GM19452 (cell line): ENCODE measurements around the gene PIAS1.
"Not testable (repeated sequence)": the region's sequence is repeated elsewhere in the genome, so short reads cannot be mapped to it uniquely, and the experiment has no call there.

Experiments used
- ATAC-seq: cut with Tn5 transposase; IDR thresholded peaks from one replicate; pipeline ENCODE4 v1.9.1; 2021; ENCODE audit not compliant: unreplicated experiment

The PIAS1 gene

GRCh38 chr15:68113751-68114150 lies 59.6 kb downstream of the PIAS1 start:
- ATAC-seq = no peak

DNA sequence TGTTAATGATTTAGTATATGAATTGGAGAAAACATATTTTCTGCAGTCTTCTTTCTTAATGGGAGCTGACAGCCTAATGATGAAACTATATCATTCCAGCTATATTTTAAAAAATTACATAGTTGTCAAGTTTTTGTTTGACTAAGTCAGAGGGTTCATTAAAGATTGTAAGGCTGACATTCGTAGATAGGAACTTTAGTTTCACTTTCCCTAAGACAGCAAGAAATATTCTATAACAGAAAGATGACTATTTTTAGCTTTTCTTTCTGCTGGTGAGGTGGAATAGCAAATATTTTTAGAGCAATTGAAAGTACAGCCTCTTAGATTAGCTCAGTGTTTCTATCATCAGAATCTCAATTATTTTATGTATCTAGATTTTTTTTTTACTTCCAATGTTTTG lies 60.2 kb downstream of the PIAS1 start:
- no peak for ATAC-seq

GRCh38 chr15:68114840-68115239 lies 60.7 kb downstream of the PIAS1 start:
- no peak for ATAC-seq

- ATAC-seq = no peak
These were observed 70.6 kb downstream of the PIAS1 start for GRCh38 chr15:68124700-68125099.

DNA sequence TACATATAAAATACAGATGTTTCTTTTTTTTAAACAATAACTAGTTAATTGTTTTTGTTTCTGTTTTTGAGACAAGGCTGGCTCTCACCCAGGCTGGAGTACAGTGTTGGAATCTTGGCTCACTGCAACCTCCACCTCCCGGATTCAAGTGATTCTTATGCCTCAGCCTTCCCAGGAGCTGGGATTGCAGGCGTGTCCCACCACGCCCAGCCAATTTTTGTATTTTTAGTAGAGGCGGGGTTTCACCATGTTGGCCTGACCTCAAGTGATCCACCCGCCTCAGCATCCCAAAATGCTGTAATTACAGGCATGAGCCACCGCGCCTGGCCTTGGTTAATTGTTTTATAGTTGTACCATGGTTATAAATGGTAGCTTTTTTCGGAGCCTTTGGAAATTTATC lies 72.3 kb downstream of the PIAS1 start:
- no peak for ATAC-seq

- no peak for ATAC-seq
These were observed 75.0 kb downstream of the PIAS1 start for GRCh38 chr15:68129072-68129471.

DNA sequence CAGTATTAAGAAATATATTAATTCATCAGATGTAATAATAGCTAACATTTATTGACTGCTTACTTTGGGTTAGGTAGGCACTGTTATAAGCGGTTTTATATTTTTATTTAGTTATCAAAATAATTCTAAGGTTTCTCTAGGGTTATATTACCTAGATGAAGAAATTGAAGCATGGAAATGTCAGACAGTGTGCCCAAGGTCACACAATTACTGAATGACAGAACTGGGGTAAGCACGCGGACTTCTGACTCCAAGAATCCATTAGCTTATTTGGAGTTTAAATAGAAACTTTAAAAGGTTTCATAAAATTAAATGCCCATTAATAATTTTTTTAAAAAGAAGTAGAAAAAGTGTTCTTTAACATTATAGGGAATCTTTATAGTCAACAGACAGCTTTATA lies 76.7 kb downstream of the PIAS1 start:
- ATAC-seq = no peak

DNA sequence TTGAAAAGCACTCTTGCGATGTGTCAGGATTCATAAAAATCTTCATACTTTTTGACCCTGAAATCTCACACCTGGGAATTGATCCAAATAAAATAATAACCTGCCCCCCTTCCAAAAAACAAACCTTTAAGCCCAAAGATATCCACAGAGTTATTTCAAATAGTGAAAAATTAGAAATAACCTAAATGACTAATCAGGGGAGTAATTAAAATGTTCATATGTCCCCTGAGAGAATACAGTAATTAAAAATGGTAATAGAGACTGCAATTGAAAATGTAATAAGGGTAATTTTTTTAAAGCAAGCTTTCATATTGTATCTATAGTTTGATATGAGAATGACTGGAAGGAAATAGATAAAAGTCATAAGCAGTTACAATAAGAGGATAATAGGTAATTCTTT lies 83.0 kb downstream of the PIAS1 start:
- no peak for ATAC-seq

GRCh38 chr15:68143129-68143528 lies 89.0 kb downstream of the PIAS1 start:
- no peak for ATAC-seq

DNA sequence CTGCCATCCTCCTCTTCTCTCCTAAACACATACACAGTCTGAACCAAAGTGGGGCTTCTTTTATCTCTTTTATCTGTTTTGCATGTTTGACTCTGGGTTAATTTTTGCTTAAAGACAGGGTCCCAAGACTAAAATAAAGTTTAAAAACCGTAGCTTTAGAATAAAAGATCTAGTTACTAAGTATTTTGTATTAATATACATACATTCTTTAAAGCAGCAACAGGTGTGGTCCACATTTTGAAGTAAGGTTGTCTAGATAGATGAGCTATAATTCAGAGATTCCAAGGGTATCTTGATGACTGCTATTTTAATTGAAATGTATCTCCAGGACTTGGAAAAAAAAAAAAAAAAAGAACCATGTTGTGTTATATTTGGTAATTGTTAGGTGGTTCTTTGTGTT lies 89.7 kb downstream of the PIAS1 start:
- no peak for ATAC-seq

DNA sequence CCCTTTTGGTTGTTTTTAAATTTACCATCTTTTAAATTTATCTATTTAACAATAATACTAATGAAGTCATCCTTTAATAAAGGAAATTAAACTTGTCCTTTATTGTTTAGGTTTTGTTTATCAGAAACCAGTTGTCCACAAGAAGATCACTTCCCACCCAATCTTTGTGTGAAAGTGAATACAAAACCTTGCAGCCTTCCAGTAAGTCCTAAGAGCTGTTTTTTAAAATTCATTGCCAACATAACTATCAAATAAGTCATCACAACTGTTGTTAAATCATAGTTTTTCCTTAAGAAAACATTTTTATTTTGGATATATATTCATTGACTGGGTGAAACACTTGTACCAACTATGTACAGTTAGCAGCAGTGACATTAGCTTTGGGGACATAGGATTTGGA lies 91.6 kb downstream of the PIAS1 start:
- no peak for ATAC-seq

DNA sequence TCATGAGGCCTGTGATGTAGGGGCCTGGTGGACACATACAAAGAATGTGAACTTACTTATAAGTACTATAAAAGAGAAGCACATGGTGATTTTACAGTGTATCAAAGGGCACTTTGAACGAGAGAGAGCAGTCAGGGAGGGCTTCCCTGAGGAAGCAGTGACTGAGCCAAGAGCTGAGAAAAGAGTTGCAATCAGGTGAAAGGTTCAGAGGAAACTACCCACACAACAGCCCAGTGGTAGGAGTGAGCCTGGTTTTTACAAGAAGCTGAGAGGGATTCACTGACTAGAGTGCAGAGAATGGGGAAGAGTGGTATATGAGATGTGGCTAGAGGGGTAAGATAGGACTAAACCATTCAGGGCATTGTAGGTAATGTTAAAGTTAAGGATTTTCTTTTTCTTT lies 93.9 kb downstream of the PIAS1 start:
- ATAC-seq = no peak

DNA sequence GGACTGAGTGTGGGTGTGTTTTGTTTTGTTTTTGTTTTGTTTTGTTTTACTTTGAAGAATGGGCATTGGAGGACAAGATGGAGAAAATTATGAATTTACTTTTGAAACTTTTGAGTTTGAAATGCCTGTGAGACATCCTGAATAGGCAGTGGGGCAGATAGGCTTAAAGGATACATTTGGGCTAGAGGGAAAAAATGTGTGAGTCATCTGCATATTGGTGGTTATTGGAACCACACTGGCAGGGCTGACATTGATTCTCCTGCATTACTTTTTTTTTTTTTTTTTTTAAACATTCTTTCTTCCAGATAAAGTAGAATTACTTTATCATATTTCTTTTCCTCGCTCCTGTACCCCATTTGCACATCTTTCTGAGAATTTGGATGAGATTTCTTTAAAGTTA lies 94.9 kb downstream of the PIAS1 start:
- no peak for ATAC-seq

DNA sequence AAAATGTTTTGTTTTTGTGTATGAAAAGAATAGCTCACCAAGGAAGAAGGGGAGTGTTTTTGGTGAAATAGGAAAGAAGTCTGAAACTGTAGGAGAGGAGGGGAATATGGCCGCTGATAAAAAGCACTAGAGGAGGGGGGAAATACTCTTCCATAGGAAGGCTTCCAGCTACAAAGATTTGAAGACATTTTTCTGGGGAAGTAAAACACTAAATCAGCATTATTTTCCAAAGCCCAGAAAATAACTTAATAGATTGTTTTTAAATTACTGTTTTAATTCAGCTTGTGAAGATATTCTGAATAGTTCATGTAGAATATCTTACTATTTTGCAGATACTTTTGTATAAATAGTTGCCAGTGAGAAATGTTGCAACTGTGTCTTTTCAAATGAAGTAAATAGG lies 96.1 kb downstream of the PIAS1 start:
- ATAC-seq = no peak

- ATAC-seq = no peak
These were observed 97.2 kb downstream of the PIAS1 start for GRCh38 chr15:68151277-68151676.

- ATAC-seq = no peak
These were observed 98.2 kb downstream of the PIAS1 start for GRCh38 chr15:68152342-68152741.

DNA sequence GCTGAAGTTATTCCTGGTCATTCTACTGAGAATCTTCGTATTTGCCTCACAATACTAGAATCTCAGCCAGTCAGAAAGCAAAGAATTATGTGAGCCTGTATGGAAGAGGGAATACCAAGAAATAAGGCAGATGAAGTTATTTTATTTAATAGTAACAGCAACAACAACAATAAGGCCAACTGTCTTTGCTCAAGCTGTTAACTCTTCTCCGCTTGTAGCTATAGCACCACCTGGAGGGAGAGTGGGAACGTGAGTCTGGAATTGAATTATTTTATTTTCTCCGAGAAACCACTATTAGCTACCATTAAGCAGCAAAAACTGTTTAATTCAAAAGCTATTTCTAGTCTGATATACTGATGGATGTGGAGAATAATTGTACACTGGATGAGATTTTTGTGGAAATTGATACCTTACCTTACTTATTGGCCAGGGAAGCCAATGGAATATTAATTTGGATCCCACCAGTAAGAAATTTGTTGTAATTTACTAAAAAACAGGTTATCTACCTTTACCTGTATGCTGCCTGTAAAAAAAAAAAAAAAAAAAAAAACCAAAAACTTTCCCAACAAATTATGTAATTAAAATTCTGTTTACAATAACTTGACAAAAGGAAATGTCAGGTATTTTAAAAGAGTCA lies 100.9 kb downstream of the PIAS1 start:
- no peak for ATAC-seq

DNA sequence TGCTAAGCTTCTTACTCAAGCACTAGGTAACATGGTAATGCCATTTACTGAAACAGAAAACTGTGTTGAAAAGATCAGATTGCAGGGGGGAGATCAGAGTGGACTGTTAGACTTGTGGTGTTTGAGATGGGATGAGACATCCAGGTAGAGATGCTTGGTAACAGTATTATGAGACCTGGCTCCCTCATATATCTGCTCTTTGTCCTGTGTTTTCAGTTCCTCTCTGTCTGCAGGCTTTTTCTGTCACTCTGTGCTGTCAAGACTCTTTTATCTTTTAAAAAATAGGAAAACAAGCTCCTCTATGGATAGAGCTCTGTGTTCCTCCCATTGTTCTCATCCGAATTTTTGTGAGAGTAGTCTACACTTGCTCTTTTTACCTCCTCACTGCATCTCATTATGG lies 103.0 kb downstream of the PIAS1 start:
- ATAC-seq = no peak

DNA sequence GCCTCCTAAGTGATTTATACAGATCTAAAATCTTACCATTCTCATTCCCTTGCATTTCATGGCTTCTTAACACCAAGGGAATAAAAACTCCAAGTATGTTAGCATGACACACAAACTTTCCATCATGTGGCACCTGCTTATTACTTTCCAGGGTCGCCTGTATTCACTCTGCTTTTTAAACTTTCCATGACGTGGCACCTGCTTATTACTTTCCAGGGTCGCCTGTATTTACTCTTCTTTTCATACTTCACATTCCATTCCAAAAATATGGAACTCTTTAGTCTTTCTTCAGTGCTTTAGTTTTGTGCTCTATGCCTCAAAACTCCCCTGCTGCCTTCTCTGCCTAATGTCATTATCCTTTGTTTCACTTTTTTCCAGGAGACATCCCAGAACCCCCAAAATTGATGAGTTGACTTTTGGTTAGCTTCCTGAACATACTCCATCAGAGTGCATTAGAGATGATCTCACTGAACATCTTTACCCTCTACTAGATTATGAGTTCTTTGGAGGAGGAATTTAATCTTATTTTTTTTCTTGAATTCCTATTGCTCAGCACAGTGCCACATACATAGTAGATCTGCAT lies 104.0 kb downstream of the PIAS1 start:
- no peak for ATAC-seq

- no peak for ATAC-seq
These were observed 109.1 kb downstream of the PIAS1 start for GRCh38 chr15:68163191-68163590.

GRCh38 chr15:68166847-68167246 lies 112.7 kb downstream of the PIAS1 start:
- no peak for ATAC-seq

DNA sequence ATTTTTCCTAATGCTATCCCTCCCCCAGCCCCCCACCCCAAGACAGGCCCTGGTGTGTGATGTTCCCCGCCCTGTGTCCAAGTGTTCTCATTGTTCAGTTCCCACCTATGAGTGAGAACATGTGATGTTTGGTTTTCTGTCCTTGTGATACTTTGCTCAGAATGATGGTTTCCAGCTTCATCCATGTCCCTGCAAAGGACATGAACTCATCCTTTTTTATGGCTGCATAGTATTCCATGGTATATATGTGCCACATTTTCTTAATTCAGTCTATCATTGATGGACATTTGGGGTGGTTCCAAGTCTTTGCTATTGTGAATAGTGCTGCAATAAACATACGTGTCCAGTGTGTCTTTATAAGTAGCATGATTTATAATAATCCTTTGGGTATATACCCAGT lies 117.9 kb downstream of the PIAS1 start:
- not testable (repeated sequence) for ATAC-seq

DNA sequence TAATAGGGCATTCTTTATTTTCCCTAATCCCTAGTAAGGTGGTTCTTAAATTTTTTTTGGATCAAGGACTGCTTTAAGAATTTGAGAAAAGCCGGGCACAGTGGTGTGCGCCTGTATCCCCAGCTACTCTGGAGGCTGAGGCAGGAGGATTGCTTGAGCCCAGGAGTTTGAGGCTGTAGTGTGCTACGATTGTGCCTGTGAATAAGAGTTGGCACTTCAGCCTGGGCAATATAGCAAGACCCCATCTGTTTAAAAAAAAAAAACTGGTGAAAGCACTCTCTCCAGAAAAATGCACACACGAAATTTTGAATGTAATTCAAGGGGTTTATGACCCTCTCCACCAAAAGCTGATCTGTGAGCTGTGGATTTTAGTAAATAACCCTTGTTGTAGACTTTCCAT lies 119.0 kb downstream of the PIAS1 start:
- ATAC-seq = no peak
